ENCODE results near the gene PATZ1. TPM values are rescaled to one million over a fixed set of nuclear protein-coding genes. Genes with fewer than 3 reads are reported as not detected.

PATZ1 gene
- total and polyA plus RNA-seq, 9 of the 15 experiments (the other 6 are each of a cell fraction or from before 2014, with no cell fraction given): 0.63 to 7.8 (median 4.2) TPM

DNA sequence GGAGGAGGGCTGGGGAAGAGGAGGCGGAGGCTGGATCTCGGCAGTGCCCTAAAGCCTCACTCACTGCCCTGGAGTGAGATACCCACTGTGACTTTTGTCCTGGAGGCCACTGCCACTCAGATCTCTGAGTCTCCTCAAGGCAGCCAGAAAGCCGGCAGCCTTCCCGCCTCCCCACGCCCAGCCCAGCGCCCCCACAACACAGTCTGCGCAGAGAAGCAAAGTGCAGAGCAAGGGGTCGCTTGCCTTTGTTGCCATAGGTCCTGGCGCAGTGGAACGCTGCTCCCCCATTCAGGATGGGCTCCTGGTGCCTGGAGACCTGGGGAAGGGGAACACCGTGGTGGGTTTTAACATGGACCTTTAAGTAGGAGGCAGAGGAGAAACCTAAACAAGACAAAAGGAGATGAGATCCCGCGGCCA is 17.6 kb downstream of the PATZ1 start:
- Histone ChIP-seq H3K79me2 (ENCODE audit: control insufficient read depth, insufficient read depth, low read length) (no peaks in the 10 kb centered on the region), H3K9me1 (ENCODE audit: control insufficient read depth, insufficient read depth, low read length) (no peaks in the 10 kb centered on the region), H3K27ac (ENCODE audit: extremely low read depth, low read depth, low read length) (no peak overlapping the region), H3K4me3 (no peak overlapping the region), H2AFZ (ENCODE audit: low read depth, low read length) (no peak overlapping the region), H3K9ac (ENCODE audit: insufficient read depth in 1 of 2, low read depth in 2 of 2, low read length in 2 of 2) (no peak overlapping the region), H4K20me1 (replicated peaks; ENCODE audit: control insufficient read depth, insufficient read depth, low read length) (no peaks in the 10 kb centered on the region), H3K27me3 (ENCODE audit: control insufficient read depth in 2 of 2, insufficient read depth in 2 of 2, low read length in 2 of 2) (no peaks in the 10 kb centered on the region), H3K9me3 (replicated peaks; ENCODE audit: control insufficient read depth, insufficient read depth, low read depth, low read length) (no peaks in the 10 kb centered on the region), H3K36me3 (ENCODE audit: control insufficient read depth, insufficient read depth, low read length) (peaks cover 16% of the 10 kb centered on the region; the same call in 2 of the 3 replicates), H3K4me1 (replicated peaks in 1 of 2; ENCODE audit: control insufficient read depth in 2 of 2, insufficient read depth in 2 of 2, low read length in 2 of 2) (no peaks in the 10 kb centered on the region; a peak in 1 of 5 replicates), H3K4me2 (ENCODE audit: insufficient read depth, low read length) (no peak overlapping the region)
- ChIA-PET POLR2A (no interaction called here), CTCF (ENCODE audit: low intra/inter-chr PET ratio) (no interaction called here)
- no peak for FAIRE-seq
- no peak for ATAC-seq
- intact Hi-C loops (cut with micrococcal nuclease) (no loop called here), in situ Hi-C loops (cut with MboI) (no loop called here)
- no peak for TF ChIP-seq FOXJ3 (CRISPR knock-in tag; IDR thresholded peaks at IDR 0.05)
- no peak for TF ChIP-seq SIX5 (IDR thresholded peaks at IDR 0.05; ENCODE audit: borderline replicate concordance in 1 of 2, insufficient read depth in 1 of 2, low read depth in 1 of 2, low read length in 2 of 2)
- TF ChIP-seq SMARCB1 (IDR thresholded peaks at IDR 0.05; ENCODE audit: insufficient read length, low read depth): no peak
- TF ChIP-seq ZBTB8A (IDR thresholded peaks at IDR 0.05; ENCODE audit: partially characterized antibody): no peak
- TF ChIP-seq ZNF431 (CRISPR knock-in tag; IDR thresholded peaks at IDR 0.05): no peak
- TF ChIP-seq HIVEP1 (CRISPR knock-in tag; IDR thresholded peaks at IDR 0.05): no peak
- TF ChIP-seq TFAM (CRISPR knock-in tag; conservative IDR thresholded peaks at IDR 0.05): no peak
- no peak for TF ChIP-seq ETS2 (tag; IDR thresholded peaks at IDR 0.05; ENCODE audit: borderline replicate concordance, poor library complexity, severe bottlenecking)
- TF ChIP-seq ZNF77 (CRISPR knock-in tag; IDR thresholded peaks at IDR 0.05): no peak
- TF ChIP-seq HDAC2 (IDR thresholded peaks at IDR 0.05): no peak
- no peak for TF ChIP-seq UBTF (IDR thresholded peaks at IDR 0.05; ENCODE audit: borderline replicate concordance in 1 of 2, low read depth in 2 of 2, low read length in 2 of 2)
- no peak for DNase-seq (ENCODE audit: extremely low read depth in 1 of 4, low spot score in 3 of 4)
- WGBS (ENCODE audit: insufficient coverage, low coverage, missing lambda C conversion rate): 69% methylated on average over 9 of the region's 13 CpGs
- no TSS peak for BruUV-seq (replicated peaks)

Data from K562 (cell line).